Measurements from ENCODE around the gene LANCL3.

- TF ChIP-seq CTCF (IDR thresholded peaks at IDR 0.05): no peak
- peak; percentile 68 for TF ChIP-seq POLR2A (IDR thresholded peaks at IDR 0.05)
These were observed 114.2 kb downstream of the LANCL3 start, which contains the start of gene XK for GRCh38 chrX:37685381-37686359.
